ENCODE measurements around the gene TPD52L2. TPM values are rescaled to one million over a fixed set of nuclear protein-coding genes. Genes with fewer than 3 reads are reported as not detected.
"Not testable (repeated sequence)": the region's sequence is repeated elsewhere in the genome, so short reads cannot be mapped to it uniquely, and the experiment has no call there.

The TPD52L2 gene
- total RNA-seq, 2 experiments from 2014 or later = 67.8 to 70.8 TPM

DNA sequence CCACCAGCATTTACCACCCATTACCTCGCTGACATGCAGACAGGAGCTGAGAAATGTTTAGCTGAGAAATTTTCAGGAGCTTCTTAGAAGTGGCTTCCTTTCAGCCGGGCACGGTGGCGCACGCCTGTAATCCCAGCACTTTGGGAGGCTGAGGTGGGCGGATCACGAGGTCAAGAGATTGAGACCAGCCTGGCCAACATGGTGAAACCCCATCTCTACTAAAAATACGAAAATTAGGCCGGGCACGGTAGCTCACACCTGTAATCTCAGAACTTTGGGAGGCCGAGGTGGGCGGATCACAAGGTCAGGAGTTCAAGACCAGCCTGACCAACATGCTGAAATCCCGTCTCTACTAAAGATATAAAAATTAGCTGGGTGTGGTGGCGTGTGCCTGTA lies 13.5 kb upstream of the TPD52L2 start:
- CTCF ChIA-PET = interaction anchor here (1.0 to 2.0 kb wide), 2 partner anchors 13 to 65 kb away, joined by 3 to 6 read pairs; partner anchors contain the start of gene TPD52L2
- H3K4me1 Mint-ChIP-seq (ENCODE audit: low read depth) = peaks cover 14% of the 10 kb centered on the region
- not testable (repeated sequence) for H3K4me3 Mint-ChIP-seq, H3K36me3 Mint-ChIP-seq, H3K9me3 Mint-ChIP-seq, H3K27ac Mint-ChIP-seq, DNase-seq
- intact Hi-C loops (cut with micrococcal nuclease) = loop anchor here (2.0 kb wide), 1 partner anchor 13 kb away; the partner anchor contains the start of gene TPD52L2
- peaks cover 26% of the 10 kb centered on the region for H3K27me3 Mint-ChIP-seq
- POLR2A ChIA-PET = interaction anchor here (0.7 kb wide), 1 partner anchor 14 kb away, joined by 3 read pairs; the partner anchor contains the start of gene TPD52L2

- H3K27ac Mint-ChIP-seq; H3K36me3 Mint-ChIP-seq; DNase-seq; POLR2A ChIA-PET; intact Hi-C loops (cut with micrococcal nuclease); H3K9me3 Mint-ChIP-seq; H3K4me3 Mint-ChIP-seq: not testable (repeated sequence)
- CTCF ChIA-PET = interaction anchor here (1.4 kb wide), 1 partner anchor 12 kb away, joined by 3 read pairs; the partner anchor contains the start of gene TPD52L2
- Mint-ChIP-seq H3K27me3 (peaks cover 23% of the 10 kb centered on the region), H3K4me1 (ENCODE audit: low read depth) (peaks cover 30% of the 10 kb centered on the region)
These were observed 11.4 kb upstream of the TPD52L2 start for GRCh38 chr20:63853733-63854068.

- no peak overlapping the region for H3K27ac Mint-ChIP-seq
- peaks cover 35% of the 10 kb centered on the region for H3K4me1 Mint-ChIP-seq (ENCODE audit: low read depth)
- intact Hi-C loops (cut with micrococcal nuclease) = no loop called here
- ChIA-PET CTCF (interaction anchor here (1.4 kb wide), 1 partner anchor 11 kb away, joined by 3 read pairs; the partner anchor contains the start of gene TPD52L2), POLR2A (interaction anchor here (1.1 to 1.5 kb wide), 2 partner anchors 11 to 17 kb away, joined by 4 read pairs; partner anchors contain the start of gene TPD52L2)
- no peaks in the 10 kb centered on the region for H3K9me3 Mint-ChIP-seq
- no peak for DNase-seq
- H3K4me3 Mint-ChIP-seq = no peak overlapping the region
- no peaks in the 10 kb centered on the region for H3K36me3 Mint-ChIP-seq
- H3K27me3 Mint-ChIP-seq = peaks cover 21% of the 10 kb centered on the region
These were observed 10.9 kb upstream of the TPD52L2 start for GRCh38 chr20:63854069-63854765.

- no peaks in the 10 kb centered on the region for H3K36me3 Mint-ChIP-seq
- intact Hi-C loops (cut with micrococcal nuclease) = no loop called here
- peaks cover 19% of the 10 kb centered on the region for H3K27me3 Mint-ChIP-seq
- peaks cover 35% of the 10 kb centered on the region for H3K4me1 Mint-ChIP-seq (ENCODE audit: low read depth)
- DNase-seq = no peak
- no peak overlapping the region for H3K27ac Mint-ChIP-seq
- no peak overlapping the region for H3K4me3 Mint-ChIP-seq
- ChIA-PET CTCF (interaction anchor here (0.8 to 1.4 kb wide), 2 partner anchors 10 to 68 kb away, joined by 3 read pairs; partner anchors contain the start of gene TPD52L2), POLR2A (interaction anchor here (1.1 to 1.5 kb wide), 2 partner anchors 10 to 16 kb away, joined by 4 read pairs; partner anchors contain the start of gene TPD52L2)
- H3K9me3 Mint-ChIP-seq = no peaks in the 10 kb centered on the region
These were observed 10.2 kb upstream of the TPD52L2 start for GRCh38 chr20:63854766-63855362.

DNA sequence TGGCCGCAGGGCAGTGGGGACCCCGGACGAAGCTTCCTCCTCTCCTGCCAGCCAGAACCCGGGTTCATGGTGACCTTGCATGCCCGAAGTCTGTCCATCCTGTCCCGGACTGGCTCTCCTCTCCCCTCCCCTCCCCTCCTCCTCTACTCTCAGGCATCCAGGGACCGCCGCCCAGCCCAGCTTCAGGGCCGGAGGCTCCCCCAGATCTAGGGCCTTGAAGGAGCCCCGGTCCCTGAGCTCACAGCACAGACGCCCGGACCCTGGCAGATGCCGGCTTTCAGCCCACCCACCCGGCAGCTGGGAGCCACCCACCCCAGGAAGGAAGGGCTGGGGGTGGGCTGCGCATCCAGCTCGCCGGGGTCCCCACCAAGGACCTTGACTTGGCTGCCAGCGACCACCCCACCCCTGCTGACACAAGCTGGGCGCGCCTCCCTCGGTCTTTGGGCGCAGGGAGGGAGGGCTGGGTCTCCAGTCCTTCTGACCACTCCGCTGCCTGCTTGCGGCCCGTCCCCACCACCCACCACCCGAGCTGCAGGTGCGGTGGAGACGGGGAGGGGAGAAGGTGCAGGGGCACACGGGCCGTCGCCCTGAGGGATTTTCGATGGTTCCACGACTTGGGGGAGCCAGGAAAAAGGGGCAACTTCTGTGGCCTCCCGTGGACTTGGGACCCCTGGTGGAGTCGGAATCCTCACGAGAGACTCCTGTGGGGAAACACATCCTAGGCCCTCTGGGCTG lies 9.5 kb upstream of the TPD52L2 start:
- ChIA-PET CTCF (interaction anchor here (0.8 kb wide), 1 partner anchor 69 kb away, joined by 3 read pairs; no protein-coding TSS in a partner anchor), POLR2A (interaction anchor here (1.1 to 1.5 kb wide), 2 partner anchors 9 to 16 kb away, joined by 4 read pairs; partner anchors contain the start of gene TPD52L2)
- peaks cover 2% of the 10 kb centered on the region for H3K36me3 Mint-ChIP-seq
- no peak for DNase-seq
- no peak overlapping the region for H3K27ac Mint-ChIP-seq
- no peak overlapping the region for H3K4me3 Mint-ChIP-seq
- intact Hi-C loops (cut with micrococcal nuclease) = no loop called here
- peaks cover 34% of the 10 kb centered on the region for H3K4me1 Mint-ChIP-seq (ENCODE audit: low read depth)
- H3K27me3 Mint-ChIP-seq = peaks cover 15% of the 10 kb centered on the region
- no peaks in the 10 kb centered on the region for H3K9me3 Mint-ChIP-seq

DNA sequence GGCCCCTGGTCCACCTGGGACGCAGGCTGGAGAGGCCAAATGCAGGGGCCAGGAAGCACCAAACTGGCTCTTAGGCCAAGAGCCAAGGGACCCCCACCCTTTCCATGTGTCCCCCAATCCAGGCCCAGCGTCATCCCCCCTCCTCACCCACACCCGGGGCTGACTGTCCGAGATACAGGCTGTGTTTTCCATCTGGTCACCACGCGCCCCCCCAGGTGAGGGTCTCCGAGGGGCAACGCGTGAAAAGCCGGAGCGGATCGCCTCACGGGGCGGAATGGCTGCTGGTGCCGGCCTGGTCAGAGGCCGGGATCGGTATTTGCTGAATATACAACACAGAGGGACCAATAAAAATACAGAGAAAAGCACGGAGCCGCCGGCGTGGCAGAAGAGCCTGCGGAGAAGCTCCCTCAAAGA lies 9.0 kb upstream of the TPD52L2 start:
- intact Hi-C loops (cut with micrococcal nuclease) = no loop called here
- Mint-ChIP-seq H3K4me3 (no peak overlapping the region), H3K36me3 (peaks cover 7% of the 10 kb centered on the region), H3K4me1 (ENCODE audit: low read depth) (peaks cover 28% of the 10 kb centered on the region), H3K27ac (no peak overlapping the region), H3K9me3 (no peaks in the 10 kb centered on the region), H3K27me3 (peaks cover 9% of the 10 kb centered on the region)
- ChIA-PET CTCF (no interaction called here), POLR2A (interaction anchor here (1.5 kb wide), 1 partner anchor 9 kb away, joined by 4 read pairs; the partner anchor contains the start of gene TPD52L2)
- DNase-seq = no peak

DNA sequence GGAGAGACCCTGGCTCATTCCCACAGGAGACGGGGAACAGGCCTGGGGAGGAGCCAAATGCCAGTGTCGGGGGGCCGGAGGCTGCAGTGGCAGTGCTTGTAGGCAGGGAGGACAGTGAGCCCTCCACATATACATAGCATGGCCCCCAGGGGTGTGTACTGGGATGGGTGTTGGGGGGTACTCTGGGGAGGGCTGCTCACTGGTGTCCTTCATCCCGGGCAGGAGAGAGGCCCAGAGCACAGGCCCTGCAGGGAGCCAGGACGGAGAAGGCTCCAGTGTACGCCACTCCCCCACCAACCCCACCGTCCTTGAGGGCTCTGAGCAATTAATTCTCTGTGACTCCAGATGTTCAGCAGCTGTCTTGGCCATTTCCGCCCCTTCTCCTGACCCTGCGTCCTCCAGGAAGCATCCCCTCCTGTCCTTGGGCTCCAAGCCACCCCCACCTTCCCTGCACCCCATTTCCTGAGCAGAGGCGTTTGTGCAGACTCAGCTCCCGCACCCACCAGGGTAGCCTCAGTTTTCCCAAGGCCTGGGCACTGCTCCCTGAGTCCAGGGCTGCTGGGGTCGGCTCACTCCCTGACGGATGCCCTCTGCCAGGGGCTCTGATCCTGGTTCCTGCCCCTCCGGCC lies 7.2 kb upstream of the TPD52L2 start:
- H3K9me3 Mint-ChIP-seq = no peaks in the 10 kb centered on the region
- H3K4me1 Mint-ChIP-seq (ENCODE audit: low read depth) = peaks cover 21% of the 10 kb centered on the region
- H3K27me3 Mint-ChIP-seq = peaks cover 2% of the 10 kb centered on the region
- peaks cover 9% of the 10 kb centered on the region for H3K36me3 Mint-ChIP-seq
- intact Hi-C loops (cut with micrococcal nuclease) = no loop called here
- no peak for DNase-seq
- peak overlapping the region; percentile 16 for H3K4me3 Mint-ChIP-seq
- ChIA-PET POLR2A (interaction anchor here (0.7 kb wide), 1 partner anchor 293 kb away, joined by 3 read pairs; no protein-coding TSS in a partner anchor), CTCF (no interaction called here)
- peak overlapping the region; percentile 28 for H3K27ac Mint-ChIP-seq

DNA sequence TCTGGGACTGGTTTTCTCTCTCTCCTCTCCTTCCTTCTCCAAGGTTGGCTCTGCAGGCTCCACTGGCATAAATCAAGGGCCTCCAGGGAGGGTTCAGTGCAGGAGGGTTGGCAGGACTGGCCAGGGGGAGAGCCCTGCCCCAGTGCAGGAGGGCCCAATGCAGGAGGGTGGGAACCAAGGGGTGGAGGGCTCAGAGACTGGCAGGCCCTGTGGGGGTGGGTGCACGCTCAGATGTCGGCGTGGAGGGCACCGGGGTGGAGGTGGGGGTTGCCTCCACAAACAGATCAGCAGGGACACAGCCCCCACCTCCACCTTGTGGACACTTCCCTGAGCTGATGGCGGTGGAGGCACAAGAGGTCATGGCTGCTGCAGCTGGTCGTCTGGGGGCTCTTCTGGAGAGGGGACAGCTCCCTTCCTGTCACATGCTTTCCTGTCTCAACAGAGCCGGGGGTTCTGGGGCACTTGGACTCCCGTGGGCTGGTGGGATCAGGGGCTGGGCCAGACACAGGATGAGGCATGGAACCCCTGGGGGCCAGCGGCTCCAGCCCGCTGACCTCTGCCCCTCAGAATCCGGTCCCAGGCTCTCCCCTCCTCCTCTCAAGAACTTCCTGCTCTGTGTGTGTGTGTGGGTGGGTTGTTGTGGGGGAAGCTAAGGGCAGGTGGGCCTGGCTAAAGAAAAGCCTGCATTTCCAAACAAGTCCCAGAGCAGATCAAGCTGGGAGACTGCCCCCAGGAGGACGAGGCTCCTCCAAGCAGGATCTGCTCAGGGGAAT lies 6.5 kb upstream of the TPD52L2 start:
- Mint-ChIP-seq H3K36me3 (peaks cover 16% of the 10 kb centered on the region), H3K27me3 (no peaks in the 10 kb centered on the region), H3K4me3 (peak overlapping the region; percentile 16), H3K9me3 (no peaks in the 10 kb centered on the region), H3K27ac (no peak overlapping the region), H3K4me1 (ENCODE audit: low read depth) (peaks cover 28% of the 10 kb centered on the region)
- POLR2A ChIA-PET = no interaction called here
- intact Hi-C loops (cut with micrococcal nuclease) = no loop called here
- CTCF ChIA-PET = no interaction called here
- DNase-seq = no peak

- H3K4me3 Mint-ChIP-seq = no peak overlapping the region
These were observed 5.8 kb upstream of the TPD52L2 start for GRCh38 chr20:63859166-63859699.

DNA sequence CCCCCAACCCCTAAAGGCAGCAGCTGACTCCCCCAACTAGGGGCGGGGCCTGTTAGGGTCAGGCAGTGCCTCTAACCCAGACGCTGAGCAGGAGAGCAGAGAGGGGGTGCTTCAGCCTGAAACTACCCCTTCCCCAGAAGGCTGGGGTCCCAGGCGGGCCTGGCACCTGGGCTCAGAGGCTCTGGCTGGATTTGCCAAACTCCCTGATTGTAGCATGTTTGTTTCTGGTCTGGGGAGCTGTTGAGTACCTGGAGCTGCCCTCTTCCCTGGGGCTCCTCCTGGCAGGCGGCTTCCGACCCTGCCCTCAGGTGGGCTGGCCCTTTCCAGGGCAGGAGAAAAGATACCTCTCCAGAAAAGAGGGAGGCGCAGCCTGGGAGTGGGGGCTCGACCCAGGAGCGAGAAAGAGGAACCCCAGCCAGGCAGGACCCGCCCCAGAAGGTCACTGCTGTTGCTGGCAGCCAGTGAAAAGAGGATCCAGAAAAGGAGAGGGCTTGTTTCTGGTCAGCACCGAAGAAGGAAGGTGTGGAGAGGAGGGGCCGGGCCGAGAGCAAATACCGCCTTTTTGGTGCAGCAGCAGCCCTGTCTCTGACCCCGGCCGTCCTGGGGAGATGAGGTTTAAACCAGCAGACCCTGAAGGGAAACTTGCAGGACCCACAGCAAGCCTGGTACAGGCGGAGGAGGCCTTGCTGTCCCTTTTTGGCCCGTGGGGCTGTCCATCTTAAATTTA lies 4.6 kb upstream of the TPD52L2 start:
- Mint-ChIP-seq H3K9me3 (no peaks in the 10 kb centered on the region), H3K27me3 (no peaks in the 10 kb centered on the region), H3K4me1 (ENCODE audit: low read depth) (peaks cover 35% of the 10 kb centered on the region), H3K36me3 (peaks cover 21% of the 10 kb centered on the region), H3K4me3 (no peak overlapping the region), H3K27ac (no peak overlapping the region)
- intact Hi-C loops (cut with micrococcal nuclease) = no loop called here
- ChIA-PET POLR2A (no interaction called here), CTCF (no interaction called here)
- DNase-seq = no peak

More at GRCh38 chr20:63859166-63859699, 5.8 kb upstream of the TPD52L2 start:
- no peak overlapping the region for H3K27ac Mint-ChIP-seq
- intact Hi-C loops (cut with micrococcal nuclease) = no loop called here
- POLR2A ChIA-PET = no interaction called here
- peaks cover 34% of the 10 kb centered on the region for H3K4me1 Mint-ChIP-seq (ENCODE audit: low read depth)
- no peak for DNase-seq
- H3K9me3 Mint-ChIP-seq = no peaks in the 10 kb centered on the region
- no peaks in the 10 kb centered on the region for H3K27me3 Mint-ChIP-seq
- peaks cover 21% of the 10 kb centered on the region for H3K36me3 Mint-ChIP-seq
- CTCF ChIA-PET = no interaction called here

Data from activated CD4-positive, alpha-beta memory T cell treated with anti-CD3 and anti-CD28 coated beads for 36 hours (primary cell).